Measurements from ENCODE around the gene TNRC6C.
A peak's percentile ranks its signal among the peaks of the same experiment; 100 is the strongest.
"Not testable (repeated sequence)": the region's sequence is repeated elsewhere in the genome, so short reads cannot be mapped to it uniquely, and the experiment has no call there.

Gene TNRC6C

DNA sequence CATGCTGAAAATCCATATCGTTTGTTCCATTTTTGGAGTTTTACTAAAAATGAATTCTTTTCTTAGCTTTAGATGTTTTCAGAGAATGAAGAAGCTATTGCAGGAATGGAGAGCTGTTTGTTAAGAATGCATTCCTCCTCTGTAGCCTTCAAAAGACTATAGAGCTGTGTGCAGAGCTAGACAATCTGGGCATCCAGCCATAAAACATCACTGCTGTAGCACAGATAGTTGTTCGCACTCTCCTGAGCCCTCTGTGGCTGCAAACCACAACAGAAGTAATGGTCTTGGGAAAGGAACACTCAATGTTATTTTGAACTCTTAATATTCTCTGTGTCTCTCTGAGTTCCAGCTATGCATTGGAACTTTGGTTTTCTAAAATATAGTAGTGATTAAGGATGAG is 4.9 kb downstream of the TNRC6C start:
- DNase-seq, result peak; percentile 51

GRCh38 chr17:77965352-77965751 is 6.8 kb downstream of the TNRC6C start:
- DNase-seq, result no peak

DNA sequence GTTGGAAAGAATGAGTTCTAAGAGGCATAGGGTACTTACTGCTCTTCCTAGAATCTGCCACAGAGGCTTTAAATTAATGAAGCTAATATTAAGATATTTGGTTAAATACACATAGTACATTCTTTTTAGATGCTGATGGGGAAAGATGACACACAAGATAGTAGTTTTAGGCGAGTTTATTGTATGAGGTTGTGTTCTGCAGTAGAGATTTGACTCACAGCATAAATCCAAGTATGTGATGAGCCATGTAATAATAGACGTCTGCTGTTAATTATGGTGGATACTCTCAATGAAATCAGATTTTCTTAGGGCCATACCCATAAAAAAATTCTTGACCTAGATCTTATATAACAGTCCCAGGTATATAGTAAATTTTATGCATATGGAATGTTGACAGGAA is 8.0 kb downstream of the TNRC6C start:
- no peak for DNase-seq

DNA sequence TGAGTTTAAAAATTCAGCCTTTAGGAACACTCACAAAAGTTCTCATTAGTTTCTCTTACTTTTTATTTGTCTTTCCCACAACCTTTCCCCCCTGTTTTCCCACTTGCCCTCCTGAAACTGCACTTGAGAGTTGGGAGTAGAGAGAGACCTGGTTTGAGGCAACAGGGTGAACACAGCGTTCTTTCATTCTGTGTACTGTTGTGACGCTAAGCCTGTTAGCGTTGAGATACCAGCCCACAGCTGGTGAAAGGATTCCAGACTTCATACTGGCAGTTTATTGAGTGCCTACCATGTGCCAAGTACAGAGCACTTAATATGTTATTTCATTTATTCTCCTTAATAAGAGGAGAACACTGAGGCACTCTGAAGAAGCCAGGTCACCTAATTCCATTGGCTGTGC is 10.3 kb downstream of the TNRC6C start:
- DNase-seq, result no peak

DNA sequence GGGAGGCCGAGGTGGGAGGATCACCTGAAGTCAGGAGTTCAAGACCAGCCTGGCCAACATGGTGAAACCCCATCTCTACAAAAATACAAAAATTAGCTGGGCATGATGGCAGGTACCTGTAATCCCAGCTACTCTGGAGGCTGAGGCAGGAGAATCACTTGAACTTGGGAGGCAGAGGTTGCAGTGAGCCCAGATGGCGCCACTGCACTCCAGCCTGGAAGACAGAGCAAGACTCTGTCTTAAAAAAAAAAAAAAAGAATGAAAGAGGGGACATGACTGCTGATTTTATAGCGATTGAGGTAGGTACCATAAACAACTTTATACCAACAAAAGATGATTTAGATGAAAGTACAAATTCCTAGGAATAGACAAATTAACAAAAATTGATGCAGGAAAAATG is 13.8 kb downstream of the TNRC6C start:
- DNase-seq, result not testable (repeated sequence)

GRCh38 chr17:77973953-77974352 is 15.4 kb downstream of the TNRC6C start:
- DNase-seq, result no peak

GRCh38 chr17:77974396-77974795 is 15.9 kb downstream of the TNRC6C start:
- DNase-seq, result no peak

- DNase-seq, result not testable (repeated sequence)
These were observed 23.9 kb downstream of the TNRC6C start for GRCh38 chr17:77982430-77982829.

- DNase-seq, result no peak
These were observed 31.8 kb downstream of the TNRC6C start for GRCh38 chr17:77990301-77990700.

DNA sequence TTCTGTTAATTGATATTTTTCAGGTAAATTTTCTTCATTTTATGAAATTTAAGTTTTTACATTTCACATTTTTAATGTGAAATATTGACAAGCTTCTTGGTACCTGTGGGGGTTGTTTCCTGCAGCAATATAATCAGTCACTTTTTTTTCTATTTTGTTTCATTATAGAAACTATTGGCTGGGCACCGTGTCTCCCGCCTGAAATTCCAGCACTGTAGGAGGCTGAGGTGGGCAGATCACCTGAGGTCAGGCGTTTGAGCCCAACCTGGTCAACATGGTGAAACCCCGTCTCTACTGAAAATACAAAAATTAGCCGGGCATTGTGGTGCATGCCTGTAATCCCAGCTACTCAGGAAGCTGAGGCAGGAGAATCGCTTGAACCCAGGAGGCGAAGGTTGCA is 35.2 kb downstream of the TNRC6C start:
- not testable (repeated sequence) for DNase-seq

DNA sequence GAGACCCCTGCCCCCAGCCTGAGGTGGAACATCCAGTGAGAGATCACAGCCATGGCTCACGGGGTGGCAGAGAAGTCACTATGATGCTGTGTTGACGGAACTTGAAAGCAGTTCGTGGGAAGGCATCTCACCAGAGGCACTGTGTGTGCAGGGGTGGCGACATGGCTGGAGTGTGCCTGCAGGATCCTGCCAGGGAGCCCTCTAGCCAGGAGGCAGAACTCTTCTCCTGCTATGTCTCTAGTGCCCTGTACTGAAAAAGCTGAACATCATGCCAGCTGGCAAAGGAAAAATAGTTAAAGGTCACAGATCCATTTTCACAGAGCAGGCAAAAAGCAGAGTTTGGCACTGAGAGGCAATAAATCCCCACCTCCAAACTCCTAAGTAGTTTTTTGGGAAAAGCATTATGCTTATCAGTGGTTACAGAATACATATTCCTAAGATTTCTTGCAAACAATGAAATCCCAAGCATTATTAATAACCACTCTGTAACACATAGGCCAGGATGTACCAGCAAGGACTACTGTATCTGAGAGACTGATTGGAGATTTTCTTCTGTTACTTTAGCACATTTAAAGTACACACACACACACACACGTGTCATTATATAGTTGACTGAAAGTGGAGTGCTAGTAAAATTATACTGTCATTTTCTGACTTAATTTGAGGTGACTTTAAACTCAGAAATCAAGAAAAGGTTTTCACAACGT is 36.8 kb downstream of the TNRC6C start:
- DNase-seq, result no peak

GRCh38 chr17:77996256-77996655 is 37.8 kb downstream of the TNRC6C start:
- no peak for DNase-seq

GRCh38 chr17:77999413-78000173 is 41.1 kb downstream of the TNRC6C start:
- no peak for DNase-seq

GRCh38 chr17:78000341-78000740 is 41.8 kb downstream of the TNRC6C start:
- DNase-seq, result no peak

DNA sequence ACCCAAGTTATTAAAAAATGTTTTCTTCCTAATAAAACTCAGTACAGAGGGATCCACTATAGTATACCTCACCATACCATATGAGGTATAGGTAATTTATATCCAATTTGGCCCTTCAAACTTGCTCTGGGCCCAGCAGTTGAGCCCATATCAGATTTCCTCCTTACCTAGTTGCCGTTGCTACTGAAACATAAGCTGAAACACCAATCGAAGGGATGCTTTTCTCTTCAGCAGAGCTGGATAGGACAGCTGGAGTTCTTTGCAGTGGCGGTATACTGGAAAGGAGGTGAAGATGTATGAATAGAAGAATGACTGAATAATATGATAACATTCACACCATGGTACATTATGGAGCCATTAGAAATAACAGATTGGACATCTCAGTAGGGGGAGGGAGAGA is 42.7 kb downstream of the TNRC6C start:
- no peak for DNase-seq

GRCh38 chr17:78001612-78002011 is 43.1 kb downstream of the TNRC6C start:
- no peak for DNase-seq

GRCh38 chr17:78002166-78002565 is 43.7 kb downstream of the TNRC6C start:
- no peak for DNase-seq

DNA sequence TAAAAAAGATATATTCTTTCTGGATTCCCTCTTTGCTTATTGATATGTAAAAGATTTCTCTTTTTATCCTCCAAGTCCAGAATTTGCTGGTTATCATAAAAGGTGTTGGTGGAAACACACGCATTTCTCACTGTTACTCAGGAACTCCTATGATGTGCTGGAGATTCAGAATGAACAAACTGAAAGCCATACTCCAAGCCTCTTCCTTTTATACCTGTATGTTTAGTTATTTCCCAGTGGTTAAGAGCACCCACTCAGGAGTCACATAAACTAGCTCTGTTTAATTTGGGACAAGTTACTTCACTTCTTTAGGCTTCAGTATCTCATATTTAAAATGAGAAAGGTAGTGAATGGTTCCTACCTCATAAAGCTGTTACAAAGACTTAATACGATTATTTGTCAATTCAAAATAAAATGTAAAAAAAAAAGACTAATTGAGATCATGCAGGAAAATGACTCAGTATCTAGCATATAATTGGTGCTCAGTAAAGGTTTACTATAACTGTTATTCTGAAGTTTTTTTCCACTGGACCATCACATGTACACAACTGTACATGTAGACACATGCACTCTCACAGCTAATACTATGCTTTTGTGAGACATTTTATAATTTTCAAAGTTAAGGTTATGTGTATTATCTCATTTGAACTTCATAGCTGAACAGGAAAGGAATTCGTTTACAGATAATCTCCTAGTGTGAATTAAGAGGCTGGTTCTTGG is 47.1 kb downstream of the TNRC6C start:
- DNase-seq, result no peak

- no peak for DNase-seq
These were observed 47.8 kb downstream of the TNRC6C start for GRCh38 chr17:78006338-78006737.

DNA sequence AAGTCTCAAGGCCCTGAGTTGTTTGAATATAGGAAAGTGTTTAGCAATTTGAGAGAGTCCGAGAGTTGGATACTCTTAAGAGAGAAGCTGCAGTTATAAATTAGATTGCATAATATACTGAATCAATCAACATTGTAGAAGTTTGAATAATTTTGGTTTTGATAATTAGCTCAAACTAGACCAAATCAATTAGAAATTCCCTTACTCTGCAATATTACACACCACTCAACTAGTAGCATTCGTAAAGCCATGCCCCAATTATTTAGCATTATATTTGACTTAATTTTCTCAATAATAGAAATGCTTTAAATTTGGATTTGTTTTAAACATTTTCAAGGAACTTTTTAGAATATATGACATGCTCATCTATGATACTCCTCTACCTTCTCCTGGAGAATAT is 49.1 kb downstream of the TNRC6C start:
- no peak for DNase-seq

DNA sequence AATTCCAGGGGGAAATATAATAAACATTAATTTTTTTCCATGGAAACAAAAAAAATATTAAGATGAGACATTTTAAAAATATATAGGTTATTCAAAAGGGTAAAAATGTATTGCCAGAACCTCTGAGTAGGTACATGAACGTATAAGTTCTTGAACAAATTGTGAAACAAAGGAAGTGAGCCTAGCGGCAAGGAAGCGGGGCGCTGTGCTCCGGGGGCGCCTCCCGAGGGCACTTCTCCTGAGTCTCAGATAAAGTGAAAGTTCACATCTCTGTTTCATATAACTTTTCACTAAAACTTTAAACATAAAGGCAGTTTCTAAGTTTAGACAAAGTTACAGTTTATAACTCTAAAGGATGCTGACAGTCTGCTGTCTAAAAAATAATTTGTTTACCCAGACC is 52.3 kb downstream of the TNRC6C start:
- no peak for DNase-seq

GRCh38 chr17:78012428-78012827 is 53.9 kb downstream of the TNRC6C start:
- DNase-seq, result no peak

DNA sequence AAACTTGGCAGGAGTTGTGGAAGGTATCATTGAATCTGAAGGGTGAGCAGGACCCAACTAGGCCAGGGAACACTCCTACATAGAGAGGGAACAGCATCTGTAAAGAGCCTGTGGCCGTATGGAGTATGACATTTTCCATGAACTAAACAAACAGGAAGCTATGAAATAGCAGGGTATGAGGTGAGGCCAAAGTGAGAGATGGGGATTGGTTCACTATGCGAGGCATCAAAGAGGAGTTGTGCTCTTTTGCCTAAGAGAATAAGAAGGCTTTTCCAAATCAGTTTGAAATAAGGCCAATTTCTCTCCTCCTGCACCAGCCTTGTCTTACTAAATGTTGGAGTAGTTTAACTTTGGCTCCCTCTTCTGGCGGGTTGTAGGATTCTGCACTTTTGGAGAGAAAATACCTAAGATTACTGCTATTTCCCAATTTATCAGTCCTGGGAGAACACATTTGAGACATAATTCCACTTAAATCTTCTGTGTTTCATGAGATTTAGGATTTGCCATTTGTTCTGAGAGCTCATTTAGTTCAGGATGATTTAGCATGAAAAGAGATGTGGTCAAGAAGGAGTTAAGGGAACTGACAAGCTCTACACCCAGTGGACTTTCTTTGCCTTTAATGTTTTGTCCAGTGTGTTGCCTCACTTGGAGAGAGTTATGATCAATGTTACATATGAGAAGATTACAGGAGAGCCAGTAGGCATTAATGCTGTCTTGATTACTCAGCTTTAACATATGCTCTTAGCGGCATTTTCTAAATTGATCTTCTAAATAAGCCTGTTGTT is 55.4 kb downstream of the TNRC6C start:
- DNase-seq, result peak; percentile 64

All from right forelimb (tissue), 1 donor.